GM21825 (cell line): ENCODE results near the gene DOCK6.

ENCODE experiments used
- ATAC-seq: cut with Tn5 transposase; IDR thresholded peaks from one replicate; pipeline ENCODE4 v1.9.1; 2021; ENCODE audit warnings: mild to moderate bottlenecking, moderate library complexity; ENCODE audit not compliant: unreplicated experiment

Gene DOCK6

GRCh38 chr19:11225815-11226214 is 36.5 kb downstream of the DOCK6 start:
- no peak for ATAC-seq

GRCh38 chr19:11225172-11225571 is 37.2 kb downstream of the DOCK6 start:
- no peak for ATAC-seq

GRCh38 chr19:11224429-11224828 is 37.9 kb downstream of the DOCK6 start:
- ATAC-seq = no peak

- no peak for ATAC-seq
Observed at GRCh38 chr19:11223200-11223599, 39.1 kb downstream of the DOCK6 start.

- no peak for ATAC-seq
Observed at GRCh38 chr19:11221082-11221598, 41.2 kb downstream of the DOCK6 start.

- no peak for ATAC-seq
Observed at GRCh38 chr19:11214387-11214786, 47.9 kb downstream of the DOCK6 start.

GRCh38 chr19:11210656-11210928 is 51.7 kb downstream of the DOCK6 start:
- no peak for ATAC-seq

- ATAC-seq = no peak
Observed at GRCh38 chr19:11209839-11210655, 52.3 kb downstream of the DOCK6 start.

GRCh38 chr19:11208561-11209471 is 53.5 kb downstream of the DOCK6 start:
- ATAC-seq = no peak

GRCh38 chr19:11205939-11206570 is 56.3 kb downstream of the DOCK6 start:
- no peak for ATAC-seq

GRCh38 chr19:11204943-11205349 is 57.4 kb downstream of the DOCK6 start:
- ATAC-seq = no peak

- no peak for ATAC-seq
Observed at GRCh38 chr19:11204076-11204602, 58.2 kb downstream of the DOCK6 start.

- ATAC-seq = no peak
Observed at GRCh38 chr19:11203194-11204075, 58.9 kb downstream of the DOCK6 start.

GRCh38 chr19:11202488-11203193 is 59.7 kb downstream of the DOCK6 start:
- ATAC-seq = no peak

- no peak for ATAC-seq
Observed at GRCh38 chr19:11201791-11202190, 60.5 kb downstream of the DOCK6 start.

- no peak for ATAC-seq
Observed at GRCh38 chr19:11200931-11201330, 61.4 kb downstream of the DOCK6 start.

GRCh38 chr19:11200015-11200574 is 62.2 kb downstream of the DOCK6 start:
- ATAC-seq = no peak

GRCh38 chr19:11199517-11199916 is 62.8 kb downstream of the DOCK6 start:
- ATAC-seq = no peak

- no peak for ATAC-seq
Observed at GRCh38 chr19:11198769-11199424, 63.4 kb downstream of the DOCK6 start.
